ENCODE data around the gene SOX6. TPM values are rescaled to one million over a fixed set of nuclear protein-coding genes. Genes with fewer than 3 reads are reported as not detected.
"Not testable (repeated sequence)": the region's sequence is repeated elsewhere in the genome, so short reads cannot be mapped to it uniquely, and the experiment has no call there.

Gene SOX6
- polyA plus RNA-seq, 1 experiment = 6.0 TPM

GRCh38 chr11:16380941-16381568 lies 24.7 kb upstream of the SOX6 start:
- DNase-seq (ENCODE audit: low read depth, low spot score) = no peak
- TF ChIP-seq CTCF (IDR thresholded peaks at IDR 0.05; ENCODE audit: low read depth, low read length) = no peak
- CTCF ChIA-PET = interaction anchor here (1.3 to 1.4 kb wide), 2 partner anchors 225 to 561 kb away, joined by 3 to 4 read pairs; no protein-coding TSS in a partner anchor
- H3K27me3 ChIP-seq (ENCODE audit: control insufficient read depth, insufficient read depth, low read length) = no peaks in the 10 kb centered on the region
- no peak overlapping the region for H3K4me3 ChIP-seq (ENCODE audit: low read depth, low read length)
- H3K9me3 ChIP-seq (ENCODE audit: control insufficient read depth, insufficient read depth, low read length) = no peaks in the 10 kb centered on the region
- H3K27ac ChIP-seq (ENCODE audit: low read depth, low read length) = no peak overlapping the region
- POLR2A ChIA-PET = no interaction called here

DNA sequence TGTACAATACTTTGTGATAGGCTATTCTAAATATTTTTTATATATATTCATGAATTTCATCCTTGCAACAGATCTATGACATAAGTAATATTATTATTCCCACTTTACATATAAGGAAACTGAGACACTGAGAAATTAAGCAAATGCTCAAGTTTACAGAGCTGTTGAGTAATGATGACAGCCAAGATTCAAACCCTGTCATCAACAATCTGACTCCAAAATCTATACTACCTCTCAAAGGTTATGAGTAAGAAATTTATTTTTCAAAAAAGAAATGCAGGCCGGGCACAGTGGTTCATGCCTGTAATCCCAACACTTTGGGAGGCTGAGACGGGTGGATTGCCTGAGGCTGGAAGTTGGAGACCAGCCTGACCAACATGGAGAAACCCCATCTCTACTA lies 22.6 kb upstream of the SOX6 start:
- ChIA-PET POLR2A (no interaction called here), CTCF (interaction anchor here (0.8 kb wide), 1 partner anchor 438 kb away, joined by 3 read pairs; no protein-coding TSS in a partner anchor)
- H3K9me3 ChIP-seq (ENCODE audit: control insufficient read depth, insufficient read depth, low read length) = no peaks in the 10 kb centered on the region
- H3K27me3 ChIP-seq (ENCODE audit: control insufficient read depth, insufficient read depth, low read length) = no peaks in the 10 kb centered on the region
- TF ChIP-seq CTCF (IDR thresholded peaks at IDR 0.05; ENCODE audit: low read depth, low read length) = no peak
- DNase-seq (ENCODE audit: low read depth, low spot score) = no peak
- H3K4me3 ChIP-seq (ENCODE audit: low read depth, low read length) = no peak overlapping the region
- no peak overlapping the region for H3K27ac ChIP-seq (ENCODE audit: low read depth, low read length)

DNA sequence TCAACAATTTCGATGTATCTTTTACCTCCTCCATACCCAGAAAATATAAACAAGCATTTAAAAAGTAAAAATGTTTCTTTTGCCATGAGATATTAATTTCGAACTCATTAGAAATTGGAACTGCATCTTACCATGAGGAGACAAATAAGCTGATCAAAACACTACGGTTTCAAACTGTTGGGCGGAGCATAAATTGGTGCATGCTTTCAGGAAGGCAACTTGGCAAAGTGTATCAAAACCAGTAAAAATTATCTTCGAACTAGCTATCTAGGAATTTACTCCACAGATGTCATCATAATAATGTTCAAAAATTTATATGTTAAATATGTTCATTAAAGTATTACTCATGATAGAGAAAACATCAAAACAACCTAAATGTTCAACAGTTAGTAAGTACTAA lies 21.4 kb upstream of the SOX6 start:
- DNase-seq (ENCODE audit: low read depth, low spot score) = no peak
- no peak overlapping the region for H3K27ac ChIP-seq (ENCODE audit: low read depth, low read length)
- H3K9me3 ChIP-seq (ENCODE audit: control insufficient read depth, insufficient read depth, low read length) = no peaks in the 10 kb centered on the region
- CTCF ChIA-PET = no interaction called here
- H3K27me3 ChIP-seq (ENCODE audit: control insufficient read depth, insufficient read depth, low read length) = no peaks in the 10 kb centered on the region
- POLR2A ChIA-PET = no interaction called here
- H3K4me3 ChIP-seq (ENCODE audit: low read depth, low read length) = no peak overlapping the region
- TF ChIP-seq CTCF (IDR thresholded peaks at IDR 0.05; ENCODE audit: low read depth, low read length) = no peak

DNA sequence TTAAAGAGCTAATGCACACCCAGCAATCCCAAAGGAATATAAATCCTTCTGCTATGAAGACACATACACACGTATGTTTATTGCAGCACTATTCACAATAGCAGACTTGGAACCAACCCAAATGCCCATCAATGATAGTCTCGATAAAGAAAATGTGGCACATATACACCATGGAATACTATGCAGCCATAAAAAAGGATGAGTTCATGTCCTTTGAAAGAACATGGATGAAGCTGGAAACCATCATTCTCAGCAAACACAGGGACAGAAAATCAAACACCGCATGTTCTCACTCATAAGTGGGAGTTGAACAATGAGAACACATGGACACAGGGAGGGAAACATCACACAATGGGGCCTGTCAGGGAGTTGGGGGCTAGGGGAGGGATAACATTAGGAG lies 19.3 kb upstream of the SOX6 start:
- H3K27ac ChIP-seq (ENCODE audit: low read depth, low read length); DNase-seq (ENCODE audit: low read depth, low spot score); H3K27me3 ChIP-seq (ENCODE audit: control insufficient read depth, insufficient read depth, low read length); CTCF ChIA-PET; POLR2A ChIA-PET; H3K9me3 ChIP-seq (ENCODE audit: control insufficient read depth, insufficient read depth, low read length); H3K4me3 ChIP-seq (ENCODE audit: low read depth, low read length): not testable (repeated sequence)

DNA sequence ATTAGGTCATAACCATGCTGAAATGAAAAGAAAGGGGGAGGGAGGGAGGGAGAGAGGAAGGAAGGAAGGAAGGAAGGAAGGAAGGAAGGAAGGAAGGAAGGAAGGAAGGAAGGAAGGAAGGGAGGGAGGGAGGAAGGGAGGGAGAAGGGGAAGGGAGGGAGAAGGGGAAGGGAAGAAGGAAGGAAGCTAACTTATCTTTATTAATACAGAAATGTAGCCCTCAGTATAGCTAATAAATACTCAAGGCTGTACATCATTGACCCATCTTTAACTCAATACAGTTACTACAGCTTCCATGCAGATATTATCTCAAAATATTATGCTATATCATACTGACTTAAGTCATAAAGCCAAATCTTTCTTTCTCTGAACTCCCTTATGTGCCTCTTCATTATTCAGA lies 17.4 kb upstream of the SOX6 start:
- ChIA-PET POLR2A (no interaction called here), CTCF (no interaction called here)
- Histone ChIP-seq H3K27me3 (ENCODE audit: control insufficient read depth, insufficient read depth, low read length) (no peaks in the 10 kb centered on the region), H3K27ac (ENCODE audit: low read depth, low read length) (no peak overlapping the region), H3K9me3 (ENCODE audit: control insufficient read depth, insufficient read depth, low read length) (no peaks in the 10 kb centered on the region), H3K4me3 (ENCODE audit: low read depth, low read length) (no peak overlapping the region)
- TF ChIP-seq CTCF (IDR thresholded peaks at IDR 0.05; ENCODE audit: low read depth, low read length) = no peak
- no peak for DNase-seq (ENCODE audit: low read depth, low spot score)

Data from AG04450 (cell line).